Stimulated activated CD4-positive, alpha-beta T cell treated with anti-CD3 and anti-CD28 coated beads, TNF-alpha, amount 100 ng/mL, for 4 hours (primary cell): ENCODE data around the gene SAMM50.

Source experiments
- DNase-seq, 3 experiments: peaks; one replicate each; pipeline ENCODE4 v3.0.0-alpha.2; 2020; ENCODE audit warnings: low read depth in 3 of 3

SAMM50 gene

GRCh38 chr22:44028091-44028490, 72.8 kb downstream of the SAMM50 start:
- DNase-seq = no peak

GRCh38 chr22:44029069-44029468, 73.8 kb downstream of the SAMM50 start:
- no peak for DNase-seq

- DNase-seq = no peak
Observed at GRCh38 chr22:44030051-44030701, 74.9 kb downstream of the SAMM50 start.

- DNase-seq = no peak
Observed at GRCh38 chr22:44030702-44031082, 75.5 kb downstream of the SAMM50 start.

GRCh38 chr22:44031158-44031952, 76.1 kb downstream of the SAMM50 start:
- DNase-seq = no peak

GRCh38 chr22:44032126-44032730, 77.0 kb downstream of the SAMM50 start:
- DNase-seq = no peak

GRCh38 chr22:44033287-44033686, 78.0 kb downstream of the SAMM50 start:
- no peak for DNase-seq

GRCh38 chr22:44033694-44034093, 78.5 kb downstream of the SAMM50 start:
- no peak for DNase-seq

- no peak for DNase-seq
Observed at GRCh38 chr22:44037519-44038375, 82.5 kb downstream of the SAMM50 start.

- DNase-seq = no peak
Observed at GRCh38 chr22:44039566-44040171, 84.4 kb downstream of the SAMM50 start.

GRCh38 chr22:44042249-44043218, 87.3 kb downstream of the SAMM50 start:
- DNase-seq = no peak

- no peak for DNase-seq
Observed at GRCh38 chr22:44045145-44045544, 89.9 kb downstream of the SAMM50 start.
